ENCODE results near the gene RGS16.

- TF ChIP-seq CTCF (IDR thresholded peaks at IDR 0.05) (no peak), POLR2A (IDR thresholded peaks at IDR 0.05) (no peak)
These were observed 38.3 kb upstream of the RGS16 start for GRCh38 chr1:182642461-182642860.
